ENCODE results near the gene WDR86.

DNA sequence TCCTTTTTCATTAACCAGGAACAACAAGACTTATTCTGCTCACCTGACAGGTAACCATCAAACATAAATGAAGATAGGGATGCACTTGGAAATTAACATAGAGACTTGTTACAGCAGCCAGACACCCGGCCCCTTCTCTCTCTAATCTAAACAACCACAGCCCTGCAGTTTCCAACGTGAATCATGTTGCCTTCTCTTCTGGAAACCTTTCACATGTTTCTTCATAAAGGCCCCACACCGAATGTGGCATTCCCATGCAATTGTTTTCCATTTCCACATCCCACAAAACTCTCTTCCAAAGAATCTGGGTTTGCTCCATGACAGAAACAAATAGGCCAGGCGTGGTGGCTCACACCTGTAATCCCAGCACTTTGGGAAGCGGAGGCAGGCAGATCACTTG is 15.0 kb upstream of the WDR86 start:
- TF ChIP-seq POLR2AphosphoS5 (IDR thresholded peaks at IDR 0.05; ENCODE audit: low read depth, low read length) (no peak), POLR2A (IDR thresholded peaks at IDR 0.05; ENCODE audit: low read depth, low read length) (no peak)
